Stimulated activated CD4-positive, alpha-beta T cell treated with anti-CD3 and anti-CD28 coated beads, Interleukin-1b, Interleukin-23, amount 100 ng/mL, for 24 hours (primary cell): ENCODE measurements around the gene KMT2C.
"Not testable (repeated sequence)": the region's sequence is repeated elsewhere in the genome, so short reads cannot be mapped to it uniquely, and the experiment has no call there.

Source experiments
- DNase-seq, 4 experiments: peaks; one replicate each; pipeline ENCODE4 v3.0.0-alpha.2; 2020; ENCODE audit warnings: low read depth in 4 of 4, low spot score in 1 of 4

The KMT2C gene

GRCh38 chr7:152403726-152404125, 32.1 kb downstream of the KMT2C start:
- no peak for DNase-seq

DNA sequence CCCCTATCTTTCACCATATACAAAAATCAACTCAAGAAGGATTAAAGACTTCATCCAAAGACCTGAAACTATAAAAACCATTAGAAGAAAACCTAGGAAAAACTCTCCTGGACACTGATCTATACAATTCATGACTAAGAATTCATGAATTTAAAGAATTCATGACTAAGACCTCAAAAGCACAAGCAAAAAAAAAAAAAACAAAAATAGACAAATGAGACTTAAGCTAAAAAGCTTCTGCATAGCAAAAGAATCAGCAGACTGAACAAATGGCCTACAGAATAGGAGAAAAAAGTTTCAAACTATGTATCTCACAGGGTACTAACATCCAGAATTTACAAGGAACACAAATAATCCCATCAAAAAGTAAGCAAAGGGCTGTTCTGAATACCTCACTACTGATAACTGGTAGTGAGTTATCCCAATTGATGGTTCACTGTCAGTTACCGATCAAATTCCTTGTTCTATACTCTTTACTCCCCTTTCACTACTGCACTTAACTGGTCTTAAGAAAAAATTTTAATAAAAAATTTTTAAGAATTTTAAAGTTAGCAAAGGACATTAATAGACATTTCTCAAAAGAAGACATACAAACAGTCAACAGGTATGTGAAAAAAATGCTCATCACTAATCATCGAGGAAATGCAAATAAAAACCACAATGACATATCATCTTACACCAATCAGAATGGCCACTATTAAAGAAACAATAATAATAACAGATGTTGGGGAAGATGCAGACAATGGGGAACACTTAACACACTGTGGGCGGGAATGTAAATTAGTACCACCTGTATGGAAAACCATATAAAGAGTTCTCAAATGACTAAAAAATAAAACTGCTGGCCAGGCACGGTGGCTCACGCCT, 33.2 kb downstream of the KMT2C start:
- no peak for DNase-seq

- DNase-seq = no peak
Observed at GRCh38 chr7:152399344-152399743, 36.5 kb downstream of the KMT2C start.

GRCh38 chr7:152395112-152395511, 40.7 kb downstream of the KMT2C start:
- DNase-seq = no peak

- DNase-seq = not testable (repeated sequence)
Observed at GRCh38 chr7:152394214-152394613, 41.6 kb downstream of the KMT2C start.

DNA sequence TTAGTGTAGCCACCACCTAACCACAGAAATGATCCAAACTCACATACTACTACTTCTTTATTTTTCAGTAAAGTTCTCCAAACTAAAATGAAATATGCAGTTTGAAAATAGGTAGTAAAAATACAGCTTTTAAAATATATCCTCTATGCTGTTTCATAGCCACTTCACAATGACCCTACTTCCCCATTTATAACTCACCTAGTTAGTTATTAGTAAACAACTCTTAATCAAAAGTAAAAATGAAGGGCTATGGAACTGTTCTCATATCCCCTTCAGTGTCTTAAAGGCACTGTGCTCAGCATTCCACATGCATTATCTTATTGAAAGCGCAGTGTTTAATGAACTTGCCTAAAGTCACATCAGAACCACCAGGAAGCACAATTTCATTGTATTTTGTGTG, 43.5 kb downstream of the KMT2C start:
- no peak for DNase-seq

GRCh38 chr7:152386136-152386764, 49.6 kb downstream of the KMT2C start:
- not testable (repeated sequence) for DNase-seq

- DNase-seq = not testable (repeated sequence)
Observed at GRCh38 chr7:152384235-152385200, 51.3 kb downstream of the KMT2C start.

DNA sequence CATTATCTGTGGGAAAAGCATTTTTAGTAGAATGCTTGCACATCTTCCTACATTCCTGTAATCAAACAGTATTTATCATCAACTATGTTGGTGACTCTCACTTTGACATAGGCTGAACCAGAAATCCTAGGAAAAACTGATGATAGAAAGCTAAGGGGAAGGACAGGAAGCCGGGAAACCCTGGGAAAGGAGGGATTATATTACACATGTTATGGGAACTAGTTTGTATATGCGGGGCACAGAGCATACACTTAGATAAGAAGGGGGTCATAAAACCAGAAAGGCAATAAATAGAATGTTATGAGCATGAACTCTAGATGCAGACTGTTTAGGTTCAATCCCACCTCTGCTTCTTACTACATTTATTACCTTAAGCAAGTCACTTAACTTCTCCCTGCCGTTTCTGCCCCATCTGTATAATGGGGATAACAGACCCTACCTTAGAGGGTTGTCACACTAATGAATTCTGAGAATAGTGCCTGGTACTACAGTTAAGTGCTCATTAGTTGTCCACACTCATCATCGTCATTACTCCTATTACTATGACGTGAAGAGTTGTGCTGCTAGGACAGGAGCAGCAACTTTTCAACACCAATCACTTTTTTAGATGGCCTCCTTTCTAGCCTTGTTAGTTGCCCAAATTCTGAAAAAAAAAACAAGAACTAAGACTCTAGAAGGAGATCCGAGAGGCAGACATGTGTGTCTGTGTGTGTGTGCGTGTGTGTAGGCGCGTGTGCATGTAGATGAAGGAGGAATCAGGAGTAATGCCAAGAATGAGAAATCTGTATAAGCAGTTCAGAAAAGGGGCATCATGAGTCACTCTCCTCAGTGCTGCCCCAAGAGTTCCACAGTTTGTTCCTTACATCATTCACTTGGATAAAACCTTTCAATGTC, 52.2 kb downstream of the KMT2C start:
- no peak for DNase-seq

DNA sequence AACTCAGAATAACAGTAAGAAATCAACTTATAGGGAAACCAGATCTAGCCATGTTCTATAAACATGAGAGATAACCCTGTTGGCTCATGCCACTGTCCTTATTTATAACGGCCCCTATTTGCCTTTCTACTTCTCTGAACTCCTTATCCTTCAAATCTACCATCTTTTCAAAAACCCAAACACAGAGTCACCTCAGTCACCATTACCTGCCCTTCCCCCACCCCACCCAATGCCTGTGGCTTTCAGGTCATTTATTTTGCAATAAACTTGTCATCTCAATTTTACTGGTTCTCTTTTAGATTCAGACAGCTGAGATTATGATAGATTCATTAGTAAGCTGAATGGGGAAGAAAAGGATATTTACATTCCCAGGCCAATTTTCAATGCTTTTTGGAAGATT, 53.6 kb downstream of the KMT2C start:
- no peak for DNase-seq

- not testable (repeated sequence) for DNase-seq
Observed at GRCh38 chr7:152380931-152381578, 54.7 kb downstream of the KMT2C start.

DNA sequence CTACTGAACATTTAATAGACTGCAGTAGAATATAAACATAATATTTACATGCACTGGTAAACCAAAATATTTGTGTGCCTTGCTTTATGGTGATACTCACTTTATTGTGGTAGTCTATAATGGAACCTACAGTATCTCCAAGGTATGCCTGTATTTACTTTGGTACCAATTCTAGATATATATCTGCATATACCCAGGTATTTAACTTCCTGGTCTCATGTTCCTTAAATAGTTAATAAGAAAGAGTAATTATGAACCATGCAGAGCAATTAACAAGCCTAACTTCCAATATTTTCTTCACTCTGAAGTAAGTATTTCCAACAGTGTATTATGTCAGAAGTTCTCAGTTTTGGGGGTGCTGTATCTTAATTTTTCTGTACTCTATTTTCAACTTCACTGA, 57.3 kb downstream of the KMT2C start:
- not testable (repeated sequence) for DNase-seq

DNA sequence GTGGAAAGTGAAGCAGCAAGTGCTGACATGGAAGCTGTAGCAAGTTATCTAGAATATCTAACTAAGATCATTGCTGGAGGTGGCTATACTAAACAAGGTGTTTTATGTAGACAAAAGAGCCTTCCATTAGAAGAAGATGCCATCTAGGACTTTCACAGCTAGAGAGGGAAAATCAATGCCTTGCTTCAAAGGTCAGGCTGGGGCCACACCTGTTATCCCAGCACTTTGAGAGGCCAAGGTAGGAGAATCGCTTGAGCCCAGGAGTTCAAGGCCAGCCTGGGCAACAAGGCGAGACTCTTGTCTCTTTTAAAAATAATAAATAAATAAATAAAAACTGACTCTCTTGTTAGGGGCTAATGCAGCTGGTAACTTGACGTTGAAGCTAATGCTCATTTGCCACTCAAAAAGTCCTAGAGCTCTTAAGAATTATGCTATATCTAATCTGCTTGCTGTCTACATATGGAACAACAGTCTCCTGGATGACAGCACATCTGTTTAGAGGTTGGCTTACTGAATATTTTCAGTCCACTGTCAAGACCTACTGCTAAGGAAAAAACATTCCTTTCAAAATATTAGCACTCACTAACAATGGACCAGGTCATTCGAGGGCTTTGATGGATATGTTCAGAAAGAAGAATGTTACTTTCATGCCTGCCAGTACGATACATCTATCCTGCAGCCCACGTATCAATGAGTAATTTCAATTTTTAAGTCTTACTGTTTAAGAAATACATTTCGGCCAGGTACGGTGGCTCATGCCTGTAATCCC, 58.9 kb downstream of the KMT2C start:
- not testable (repeated sequence) for DNase-seq

- no peak for DNase-seq
Observed at GRCh38 chr7:152370297-152370696, 65.5 kb downstream of the KMT2C start.

DNA sequence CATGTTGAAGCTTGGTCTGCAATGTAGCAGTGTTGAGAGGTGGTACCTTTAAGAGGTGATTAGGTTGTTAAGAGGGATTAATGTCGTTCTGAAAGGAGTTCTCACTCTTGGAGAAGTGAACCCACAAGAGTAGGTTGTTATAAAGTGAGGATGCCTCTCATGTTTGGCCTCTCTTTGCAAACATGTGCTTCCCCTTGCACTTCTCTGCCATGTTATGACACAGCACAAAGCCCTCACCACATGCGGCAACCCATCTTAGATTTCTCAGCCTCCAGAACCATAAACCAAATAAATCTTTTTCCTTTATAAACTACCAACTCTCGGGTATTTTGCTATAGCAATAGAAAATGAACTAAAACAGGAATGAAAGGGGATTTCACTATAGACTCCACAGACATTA, 66.3 kb downstream of the KMT2C start:
- DNase-seq = no peak

DNA sequence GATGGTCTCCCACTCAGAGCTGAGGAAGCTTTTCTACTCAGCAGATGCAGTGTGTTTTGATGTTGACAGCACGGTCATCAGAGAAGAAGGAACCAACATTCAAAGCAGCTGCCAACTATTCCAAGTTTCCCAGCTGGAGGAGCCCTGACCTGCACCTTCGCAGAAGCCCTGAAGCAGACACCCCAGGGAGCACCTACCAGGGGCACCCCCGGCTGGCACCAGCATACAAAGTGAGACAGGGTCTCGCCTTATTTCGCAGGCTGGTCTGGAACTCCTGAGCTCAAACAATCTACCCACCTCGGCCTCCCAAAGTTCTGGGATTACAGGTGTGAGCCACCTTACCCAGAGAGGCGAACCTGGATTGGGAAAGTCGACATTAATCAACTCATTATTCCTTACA, 68.6 kb downstream of the KMT2C start:
- no peak for DNase-seq

- no peak for DNase-seq
Observed at GRCh38 chr7:152366662-152367061, 69.1 kb downstream of the KMT2C start.

- DNase-seq = no peak
Observed at GRCh38 chr7:152365982-152366603, 69.7 kb downstream of the KMT2C start.

- DNase-seq = no peak
Observed at GRCh38 chr7:152363798-152364197, 72.0 kb downstream of the KMT2C start.
